Endothelial cell of umbilical vein (primary cell): ENCODE measurements around the gene FZD2. TPM values are rescaled to one million over a fixed set of nuclear protein-coding genes. Genes with fewer than 3 reads are reported as not detected.

Source experiments
- BruUV-seq: library from RNA; stranded (reverse); fragments of 400-500 nt; replicated peaks from 2 replicates; lab custom pipeline; 2021; lab: Mats Ljungman, UMichigan
- CTCF ChIA-PET: fragments of 300-600, 350-600 bp; sonication (Branson Sonifier 250); formaldehyde crosslinking; loops from one replicate; lab custom pipeline; 2021; ENCODE audit warnings: antibody characterized with exemption, inconsistent platforms; lab: Charles Lee
- POLR2A ChIA-PET: fragments of 300-600, 350-600 bp; sonication (Branson Sonifier 250); formaldehyde crosslinking; loops from one replicate; lab custom pipeline; 2021; ENCODE audit warnings: antibody characterized with exemption, inconsistent platforms; lab: Charles Lee
- DNase-seq: peaks from one replicate; pipeline ENCODE4 v3.0.0-alpha.2; 2011; ENCODE audit warnings: low read depth, low spot score
- FAIRE-seq: peaks from 2 replicates; lab custom pipeline; 2011; peaks lifted over from hg19 to GRCh38; lab: Jason Lieb, UNC
- H2AFZ ChIP-seq: 2 replicates; pipeline ENCODE4 v1.6.0; 2012; ENCODE audit warnings: low read depth, low read length, control low read depth, inconsistent platforms
- H3K27ac ChIP-seq: 2 replicates; pipeline ENCODE4 v1.5.1; 2011; ENCODE audit warnings: low read depth, mild to moderate bottlenecking, control low read depth, low read length, moderate library complexity; ENCODE audit not compliant: insufficient read depth
- H3K27me3 ChIP-seq, 2 experiments: 2 replicates each; pipeline versions ENCODE4 v1.6.0 to v1.6.1; 2011; ENCODE audit warnings: low read length in 2 of 2, mixed read lengths in 1 of 2; ENCODE audit not compliant: control insufficient read depth in 2 of 2, insufficient read depth in 2 of 2
- H3K36me3 ChIP-seq, 2 experiments: 2 replicates in 1 of 2; 3 replicates in 1 of 2; pipeline ENCODE4 v1.5.1; 2011; ENCODE audit warnings: low read length in 2 of 2, mild to moderate bottlenecking in 1 of 2, moderate library complexity in 1 of 2; ENCODE audit not compliant: control insufficient read depth in 2 of 2, insufficient read depth in 2 of 2; ENCODE audit errors: extremely low read depth in 1 of 2
- H3K4me1 ChIP-seq: 3 replicates; pipeline ENCODE4 v1.5.1; 2011; ENCODE audit warnings: mild to moderate bottlenecking, low read length; ENCODE audit not compliant: control insufficient read depth, insufficient read depth; ENCODE audit errors: extremely low read depth
- H3K4me2 ChIP-seq: 2 replicates; pipeline ENCODE4 v1.6.1; 2011; ENCODE audit warnings: low read length, control low read depth, mixed read lengths; ENCODE audit not compliant: insufficient read depth
- H3K4me3 ChIP-seq, 3 experiments: fragments of 200-600 bp in 1 of 3; sonication (generic), shearing (Covaris generic) in 1 of 3; replicated peaks in 1 of 3; 2 replicates each; pipeline ENCODE4 v1.5.1; 2011 to 2016; ENCODE audit warnings: control low read depth in 3 of 3, low read length in 3 of 3, mild to moderate bottlenecking in 2 of 3, inconsistent platforms in 1 of 3, low read depth in 1 of 3, moderate library complexity in 1 of 3; ENCODE audit not compliant: insufficient read depth in 1 of 3
- H3K79me2 ChIP-seq: 2 replicates; pipeline ENCODE4 v1.6.0; 2012; ENCODE audit warnings: low read length, inconsistent platforms; ENCODE audit not compliant: control insufficient read depth, insufficient read depth
- H3K9ac ChIP-seq: replicated peaks from 2 replicates; pipeline ENCODE3; 2011; ENCODE audit warnings: low read length, control low read depth; ENCODE audit not compliant: insufficient read depth; ENCODE audit errors: extremely low read depth
- H3K9me1 ChIP-seq: replicated peaks from 3 replicates; pipeline ENCODE4 v1.6.0; 2011; ENCODE audit warnings: mild to moderate bottlenecking, low read length; ENCODE audit not compliant: control insufficient read depth, insufficient read depth; ENCODE audit errors: extremely low read depth
- H3K9me3 ChIP-seq: replicated peaks from 2 replicates; pipeline ENCODE4 v1.5.1; 2012; ENCODE audit warnings: low read length, inconsistent platforms; ENCODE audit not compliant: control insufficient read depth, insufficient read depth
- H4K20me1 ChIP-seq: replicated peaks from 2 replicates; pipeline ENCODE3; 2011; ENCODE audit warnings: mild to moderate bottlenecking, low read length; ENCODE audit not compliant: control insufficient read depth, insufficient read depth; ENCODE audit errors: extremely low read depth
- EZH2 ChIP-seq: IDR thresholded peaks from 2 replicates; pipeline ENCODE4 v1.6.1; 2012; ENCODE audit warnings: borderline replicate concordance, low read depth, mild to moderate bottlenecking, moderate library complexity, low read length, inconsistent platforms; ENCODE audit not compliant: severe bottlenecking
- FOS ChIP-seq: IDR thresholded peaks from 2 replicates; pipeline ENCODE4 v1.6.1; 2011; ENCODE audit warnings: mild to moderate bottlenecking, low read length, moderate library complexity, borderline replicate concordance; ENCODE audit not compliant: insufficient read depth
- GATA2 ChIP-seq: IDR thresholded peaks from 2 replicates; pipeline ENCODE4 v1.7.0; 2011; ENCODE audit warnings: low read depth, mild to moderate bottlenecking, moderate library complexity, mixed read lengths, low read length; ENCODE audit not compliant: insufficient read length, insufficient read depth
- JUN ChIP-seq: IDR thresholded peaks from 2 replicates; pipeline ENCODE4 v1.6.1; 2011; ENCODE audit warnings: borderline replicate concordance, low read depth; ENCODE audit not compliant: insufficient read length, insufficient read depth
- MAX ChIP-seq: IDR thresholded peaks from 2 replicates; pipeline ENCODE4 v1.6.1; 2011; ENCODE audit not compliant: insufficient read depth, insufficient read length
- MYC ChIP-seq: IDR thresholded peaks from one replicate; pipeline ENCODE4 v1.6.1; 2011; ENCODE audit warnings: mild to moderate bottlenecking, low read depth, low read length
- POLR2A ChIP-seq: IDR thresholded peaks from 2 replicates; pipeline ENCODE4 v1.6.1; 2012; ENCODE audit warnings: low read depth, mild to moderate bottlenecking, control low read depth, low read length
- POLR2AphosphoS5 ChIP-seq: IDR thresholded peaks from 2 replicates; pipeline ENCODE4 v1.6.1; 2012; ENCODE audit warnings: low read depth, mild to moderate bottlenecking, control low read depth, low read length, moderate library complexity; ENCODE audit not compliant: insufficient read depth
- dilution Hi-C: fragments of 300-500 bp; cut with MboI; formaldehyde crosslinking; loops from one replicate; pipeline ENCODE4 v1.15.0; 2019; ENCODE audit warnings: low sequenced_read_pairs; ENCODE audit not compliant: extremely low pct_ligation_motif_present
- intact Hi-C: fragments of 100-400 bp; cut with micrococcal nuclease; formaldehyde crosslinking; loops from one replicate; pipeline ENCODE4 v1.10.0; 2022
- polyA plus RNA-seq, 4 experiments: library from polyadenylated mRNA; depleted of rRNA in 3 of 4; stranded (reverse) in 3 of 4; unstranded in 1 of 4; fragments of >200 nt; gene quantifications; 2 replicates each; pipeline versions ENCODE4 v1.2.1 to v1.2.3, GENCODE V29; 2011 to 2012; ENCODE audit warnings: missing spikeins in 1 of 4
- total RNA-seq: library from RNA; stranded (reverse); gene quantifications from 2 replicates; pipeline ENCODE4 v1.2.3, GENCODE V29; 2021
- TF ChIP-seq, protein P1 (sequence below), 2 donors: IDR thresholded peaks; 1 replicate in 1 of 2; 2 replicates in 1 of 2; pipeline ENCODE4 v1.5.1; 2011; ENCODE audit warnings: low read length in 2 of 2, mild to moderate bottlenecking in 2 of 2, moderate library complexity in 2 of 2, control low read depth in 1 of 2, inconsistent platforms in 1 of 2, low read depth in 1 of 2; ENCODE audit not compliant: insufficient read depth in 1 of 2; ENCODE audit errors: extremely low read depth in 1 of 2

The FZD2 gene
- total and polyA plus RNA-seq, 2 donors (not counting 3 experiments of a cell fraction or from before 2014, with no cell fraction given): 5.8 to 14.0 TPM

DNA sequence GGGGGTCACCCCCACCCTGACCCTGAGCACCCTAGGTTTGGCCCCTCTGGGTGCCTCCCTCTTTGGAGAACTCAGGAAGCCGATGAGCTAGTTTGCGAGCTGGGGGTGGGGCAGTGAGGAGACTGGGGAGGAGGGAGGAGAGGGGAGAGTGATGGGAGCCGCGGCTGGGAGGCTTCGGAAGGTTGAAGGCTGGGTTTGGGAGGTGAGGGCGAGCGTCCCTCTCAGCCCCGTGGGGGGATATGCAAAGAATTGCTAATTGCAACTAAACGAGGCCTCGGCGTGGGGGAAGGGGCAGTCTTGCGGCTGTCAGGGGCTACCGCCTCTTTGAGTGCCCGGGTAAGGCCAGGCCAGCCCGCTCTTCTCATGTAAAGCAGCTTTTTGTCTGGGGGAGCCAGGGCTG lies 17.6 kb upstream of the FZD2 start:
- no peak for TF ChIP-seq POLR2A
- no peak for TF ChIP-seq EZH2
- TF ChIP-seq MYC: no peak
- TF ChIP-seq FOS: no peak
- TF ChIP-seq MAX: no peak
- TF ChIP-seq GATA2: no peak
- TF ChIP-seq, protein P1, sequence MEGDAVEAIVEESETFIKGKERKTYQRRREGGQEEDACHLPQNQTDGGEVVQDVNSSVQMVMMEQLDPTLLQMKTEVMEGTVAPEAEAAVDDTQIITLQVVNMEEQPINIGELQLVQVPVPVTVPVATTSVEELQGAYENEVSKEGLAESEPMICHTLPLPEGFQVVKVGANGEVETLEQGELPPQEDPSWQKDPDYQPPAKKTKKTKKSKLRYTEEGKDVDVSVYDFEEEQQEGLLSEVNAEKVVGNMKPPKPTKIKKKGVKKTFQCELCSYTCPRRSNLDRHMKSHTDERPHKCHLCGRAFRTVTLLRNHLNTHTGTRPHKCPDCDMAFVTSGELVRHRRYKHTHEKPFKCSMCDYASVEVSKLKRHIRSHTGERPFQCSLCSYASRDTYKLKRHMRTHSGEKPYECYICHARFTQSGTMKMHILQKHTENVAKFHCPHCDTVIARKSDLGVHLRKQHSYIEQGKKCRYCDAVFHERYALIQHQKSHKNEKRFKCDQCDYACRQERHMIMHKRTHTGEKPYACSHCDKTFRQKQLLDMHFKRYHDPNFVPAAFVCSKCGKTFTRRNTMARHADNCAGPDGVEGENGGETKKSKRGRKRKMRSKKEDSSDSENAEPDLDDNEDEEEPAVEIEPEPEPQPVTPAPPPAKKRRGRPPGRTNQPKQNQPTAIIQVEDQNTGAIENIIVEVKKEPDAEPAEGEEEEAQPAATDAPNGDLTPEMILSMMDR (IDR thresholded peaks at IDR 0.05; ENCODE audit: extremely low read depth in 1 of 2, insufficient read depth in 1 of 2, low read depth in 1 of 2, low read length in 2 of 2): no peak
- TF ChIP-seq JUN: no peak
- TF ChIP-seq POLR2AphosphoS5: no peak
- H3K9me1 ChIP-seq: no peaks in the 10 kb centered on the region
- H3K9ac ChIP-seq: no peak overlapping the region
- H3K27ac ChIP-seq: no peak overlapping the region
- BruUV-seq: no TSS peak
- H3K36me3 ChIP-seq: no peaks in the 10 kb centered on the region
- H3K4me3 ChIP-seq: no peak overlapping the region
- no peak overlapping the region for H2AFZ ChIP-seq
- H3K4me2 ChIP-seq: no peak overlapping the region
- H3K27me3 ChIP-seq: peaks cover 4 to 12% of the 10 kb centered on the region in 2 experiments
- intact Hi-C loops: loop anchor here (10.0 kb wide), 1 partner anchor 195 kb away; no protein-coding TSS in a partner anchor
- dilution Hi-C loops: no loop called here
- ChIA-PET POLR2A (no interaction called here), CTCF (interaction anchor here (0.7 kb wide), 1 partner anchor 18 kb away, joined by 3 read pairs; the partner anchor contains the start of gene FZD2)
- FAIRE-seq (no peak), DNase-seq (no peak)
- H3K79me2 ChIP-seq: no peaks in the 10 kb centered on the region
- no peaks in the 10 kb centered on the region for H4K20me1 ChIP-seq
- H3K4me1 ChIP-seq: peaks cover 6% of the 10 kb centered on the region
- no peaks in the 10 kb centered on the region for H3K9me3 ChIP-seq
